Neural cell (in vitro differentiated cells): ENCODE measurements around the gene PFKFB4. TPM values are rescaled to one million over a fixed set of nuclear protein-coding genes. Genes with fewer than 3 reads are reported as not detected.

Experiments
- H2AFZ ChIP-seq: fragments of 200-600, 300-800 bp; sonication (generic), shearing (Covaris generic); 2 replicates; pipeline ENCODE4 v1.6.0; 2014; ENCODE audit warnings: low read depth, mild to moderate bottlenecking, antibody characterized with exemption, low read length, moderate library complexity
- H3F3A ChIP-seq: fragments of 200-600 bp; shearing (Covaris generic); 2 replicates; pipeline ENCODE4 v1.6.1; 2016; ENCODE audit warnings: mild to moderate bottlenecking, moderate library complexity, mixed read lengths, antibody characterized with exemption, low read length; ENCODE audit not compliant: insufficient read depth, poor library complexity, severe bottlenecking
- H3K27ac ChIP-seq: fragments of 200-600, 300-800 bp; sonication (generic), shearing (Covaris generic); 2 replicates; pipeline ENCODE4 v1.5.1; 2014; ENCODE audit warnings: mild to moderate bottlenecking, low read length, moderate library complexity
- H3K27me3 ChIP-seq: fragments of 300-800, 200-600 bp; sonication (generic), shearing (Covaris generic); 2 replicates; pipeline ENCODE4 v1.6.0; 2014; ENCODE audit warnings: mild to moderate bottlenecking, low read depth, low read length, moderate library complexity; ENCODE audit not compliant: insufficient read depth
- H3K36me3 ChIP-seq: fragments of 300-800, 200-600 bp; sonication (generic), shearing (Covaris generic); 2 replicates; pipeline ENCODE4 v1.5.1; 2014; ENCODE audit warnings: mild to moderate bottlenecking, antibody characterized with exemption, low read length, moderate library complexity; ENCODE audit not compliant: insufficient read depth
- H3K4me2 ChIP-seq: fragments of 300-800, 200-600 bp; sonication (generic), shearing (Covaris generic); 2 replicates; pipeline ENCODE4 v1.6.0; 2014; ENCODE audit warnings: mild to moderate bottlenecking, low read length
- H3K4me3 ChIP-seq: fragments of 300-800, 200-600 bp; sonication (generic), shearing (Covaris generic); 2 replicates; pipeline ENCODE4 v1.5.1; 2014; ENCODE audit warnings: mild to moderate bottlenecking, low read length, moderate library complexity
- H3K79me2 ChIP-seq: fragments of 200-600 bp; shearing (Covaris generic); replicated peaks from 2 replicates; pipeline ENCODE4 v1.6.0; 2014; ENCODE audit warnings: mild to moderate bottlenecking, low read length, moderate library complexity; ENCODE audit not compliant: insufficient read depth
- H3K9ac ChIP-seq: fragments of 300-800, 200-600 bp; sonication (generic), shearing (Covaris generic); 2 replicates; pipeline ENCODE4 v1.6.1; 2016; ENCODE audit warnings: mild to moderate bottlenecking, low read length, mixed read lengths
- H3K9me2 ChIP-seq: fragments of 200-600 bp; shearing (Covaris generic); 2 replicates; pipeline ENCODE4 v1.6.1; 2016; ENCODE audit warnings: mild to moderate bottlenecking, low read length, mixed read lengths; ENCODE audit not compliant: insufficient read depth
- H3K9me3 ChIP-seq: fragments of 200-600, 300-800 bp; sonication (generic), shearing (Covaris generic); 2 replicates; pipeline ENCODE4 v1.6.1; 2016; ENCODE audit warnings: mild to moderate bottlenecking, mixed run types, low read length, moderate library complexity, mixed read lengths
- H4K20me1 ChIP-seq: fragments of 200-600 bp; shearing (Covaris generic); 2 replicates; pipeline ENCODE4 v1.6.1; 2016; ENCODE audit warnings: mild to moderate bottlenecking, mixed run types; ENCODE audit not compliant: insufficient read depth
- EP300 ChIP-seq: fragments of 450-650 bp; conservative IDR thresholded peaks from 2 replicates; pipeline ENCODE4 v1.6.1; 2014; ENCODE audit warnings: antibody characterized with exemption, mild to moderate bottlenecking, moderate library complexity; ENCODE audit not compliant: poor library complexity, severe bottlenecking
- EZH2 ChIP-seq: fragments of 200-600, 300-800 bp; shearing (Covaris generic), sonication (generic); IDR thresholded peaks from 2 replicates; pipeline ENCODE4 v1.6.1; 2014; ENCODE audit warnings: antibody characterized with exemption, low read length, borderline replicate concordance, mild to moderate bottlenecking; ENCODE audit not compliant: insufficient read depth, poor library complexity, severe bottlenecking
- MXI1 ChIP-seq: fragments of 450-650 bp; conservative IDR thresholded peaks from 2 replicates; pipeline ENCODE4 v1.6.1; 2014; ENCODE audit warnings: antibody characterized with exemption, mild to moderate bottlenecking; ENCODE audit not compliant: poor library complexity, severe bottlenecking
- POLR2AphosphoS5 ChIP-seq: IDR thresholded peaks from 2 replicates; pipeline ENCODE4 v1.6.1; 2012
- RAD21 ChIP-seq: fragments of 450-650 bp; conservative IDR thresholded peaks from 2 replicates; pipeline ENCODE4 v1.6.1; 2014; ENCODE audit warnings: antibody characterized with exemption, mild to moderate bottlenecking, moderate library complexity
- SMC3 ChIP-seq: fragments of 450-650 bp; conservative IDR thresholded peaks from 2 replicates; pipeline ENCODE4 v1.6.1; 2014; ENCODE audit warnings: antibody characterized with exemption, mild to moderate bottlenecking, moderate library complexity; ENCODE audit not compliant: poor library complexity
- TAF1 ChIP-seq: IDR thresholded peaks from 2 replicates; pipeline ENCODE4 v1.6.1; 2012; ENCODE audit warnings: low read depth
- polyA plus RNA-seq: library from polyadenylated mRNA; depleted of rRNA; stranded (reverse); fragments of >200 nt; gene quantifications from 2 replicates; pipeline ENCODE4 v1.2.3, GENCODE V29; 2014
- TF ChIP-seq, protein P1 (sequence below): IDR thresholded peaks from 2 replicates; pipeline ENCODE4 v1.6.1; 2012; ENCODE audit warnings: borderline replicate concordance
- TF ChIP-seq, protein P2 (sequence below): fragments of 450-650 bp; IDR thresholded peaks from 2 replicates; pipeline ENCODE4 v1.5.1; 2014; ENCODE audit warnings: antibody characterized with exemption, mild to moderate bottlenecking, moderate library complexity; ENCODE audit not compliant: poor library complexity, severe bottlenecking

PFKFB4 gene
- polyA plus RNA-seq, 1 donor from 2014 or later = 29.4 TPM

DNA sequence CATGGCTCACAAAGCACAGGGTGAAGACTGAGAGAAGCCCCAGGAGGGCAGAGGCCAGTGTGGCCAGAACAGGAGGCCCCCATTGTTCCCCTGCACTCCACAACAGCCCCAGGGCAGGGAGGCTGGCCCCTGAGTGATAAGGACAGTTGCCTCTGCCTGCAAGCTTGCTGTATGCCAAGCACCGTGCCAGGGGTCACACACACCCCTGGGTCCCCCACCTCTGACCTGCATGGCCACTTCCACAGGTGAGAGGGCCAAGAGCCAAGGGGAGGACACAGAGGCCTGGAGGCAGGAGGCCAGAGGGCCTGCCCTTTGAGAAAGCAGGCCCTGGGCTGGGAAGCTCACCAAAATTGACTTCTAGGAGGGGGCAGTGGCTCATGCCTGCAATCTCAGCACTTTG lies 86.3 kb downstream of the PFKFB4 start:
- Histone ChIP-seq H3K36me3 (no peaks in the 10 kb centered on the region), H3K79me2 (peaks cover 15% of the 10 kb centered on the region)

DNA sequence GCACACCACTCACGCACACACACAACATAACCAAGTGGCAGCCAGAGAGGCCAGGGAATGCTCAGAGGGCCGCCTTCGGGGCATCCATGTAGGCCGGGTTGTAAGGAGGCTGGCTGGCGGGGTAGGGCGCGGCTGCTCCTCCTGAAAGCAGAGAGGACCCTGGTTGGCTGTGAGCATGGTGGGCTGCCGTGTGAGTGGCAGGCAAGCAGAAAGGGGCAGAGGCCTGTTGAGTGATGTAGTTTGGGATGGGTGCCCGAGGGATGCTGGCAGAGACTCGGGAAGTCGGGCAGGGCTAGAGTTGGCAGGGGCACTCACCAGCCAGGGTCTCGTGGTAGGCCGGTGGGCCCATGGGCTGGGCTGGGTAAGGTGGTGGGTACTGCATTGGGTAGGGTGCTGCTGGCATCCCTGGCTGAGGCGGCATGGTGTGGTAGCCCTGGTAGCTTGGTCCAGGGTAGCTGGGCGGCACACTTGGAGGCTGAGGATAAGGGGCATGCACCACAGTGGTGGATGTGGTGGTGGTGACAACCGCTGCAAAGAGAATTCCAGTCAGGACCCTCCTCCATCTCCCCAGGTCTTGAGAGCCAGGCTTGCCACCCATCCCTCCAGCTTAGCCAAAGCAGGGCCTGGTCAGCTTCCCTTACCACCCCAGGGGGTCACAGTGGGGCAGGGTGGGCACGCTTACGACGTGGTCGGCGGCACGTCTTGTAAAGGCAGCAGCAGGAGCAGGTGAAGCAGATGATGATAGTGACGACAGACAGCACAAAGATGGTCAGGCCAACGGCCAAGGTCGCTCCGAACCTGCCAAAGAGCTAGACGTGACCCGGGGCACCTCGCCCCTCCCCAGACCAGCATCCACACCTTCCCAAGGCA lies 87.3 kb downstream of the PFKFB4 start:
- H3F3A ChIP-seq = no peaks in the 10 kb centered on the region
- H3K79me2 ChIP-seq = peaks cover 15% of the 10 kb centered on the region
- H3K9me3 ChIP-seq = no peaks in the 10 kb centered on the region
- TF ChIP-seq, protein P1, sequence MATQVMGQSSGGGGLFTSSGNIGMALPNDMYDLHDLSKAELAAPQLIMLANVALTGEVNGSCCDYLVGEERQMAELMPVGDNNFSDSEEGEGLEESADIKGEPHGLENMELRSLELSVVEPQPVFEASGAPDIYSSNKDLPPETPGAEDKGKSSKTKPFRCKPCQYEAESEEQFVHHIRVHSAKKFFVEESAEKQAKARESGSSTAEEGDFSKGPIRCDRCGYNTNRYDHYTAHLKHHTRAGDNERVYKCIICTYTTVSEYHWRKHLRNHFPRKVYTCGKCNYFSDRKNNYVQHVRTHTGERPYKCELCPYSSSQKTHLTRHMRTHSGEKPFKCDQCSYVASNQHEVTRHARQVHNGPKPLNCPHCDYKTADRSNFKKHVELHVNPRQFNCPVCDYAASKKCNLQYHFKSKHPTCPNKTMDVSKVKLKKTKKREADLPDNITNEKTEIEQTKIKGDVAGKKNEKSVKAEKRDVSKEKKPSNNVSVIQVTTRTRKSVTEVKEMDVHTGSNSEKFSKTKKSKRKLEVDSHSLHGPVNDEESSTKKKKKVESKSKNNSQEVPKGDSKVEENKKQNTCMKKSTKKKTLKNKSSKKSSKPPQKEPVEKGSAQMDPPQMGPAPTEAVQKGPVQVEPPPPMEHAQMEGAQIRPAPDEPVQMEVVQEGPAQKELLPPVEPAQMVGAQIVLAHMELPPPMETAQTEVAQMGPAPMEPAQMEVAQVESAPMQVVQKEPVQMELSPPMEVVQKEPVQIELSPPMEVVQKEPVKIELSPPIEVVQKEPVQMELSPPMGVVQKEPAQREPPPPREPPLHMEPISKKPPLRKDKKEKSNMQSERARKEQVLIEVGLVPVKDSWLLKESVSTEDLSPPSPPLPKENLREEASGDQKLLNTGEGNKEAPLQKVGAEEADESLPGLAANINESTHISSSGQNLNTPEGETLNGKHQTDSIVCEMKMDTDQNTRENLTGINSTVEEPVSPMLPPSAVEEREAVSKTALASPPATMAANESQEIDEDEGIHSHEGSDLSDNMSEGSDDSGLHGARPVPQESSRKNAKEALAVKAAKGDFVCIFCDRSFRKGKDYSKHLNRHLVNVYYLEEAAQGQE = no peak
- TF ChIP-seq TAF1 (no peak), MXI1 (no peak), SMC3 (no peak), EZH2 (no peak), POLR2AphosphoS5 (no peak), RAD21 (no peak), EP300 (no peak)
- TF ChIP-seq, protein P2, sequence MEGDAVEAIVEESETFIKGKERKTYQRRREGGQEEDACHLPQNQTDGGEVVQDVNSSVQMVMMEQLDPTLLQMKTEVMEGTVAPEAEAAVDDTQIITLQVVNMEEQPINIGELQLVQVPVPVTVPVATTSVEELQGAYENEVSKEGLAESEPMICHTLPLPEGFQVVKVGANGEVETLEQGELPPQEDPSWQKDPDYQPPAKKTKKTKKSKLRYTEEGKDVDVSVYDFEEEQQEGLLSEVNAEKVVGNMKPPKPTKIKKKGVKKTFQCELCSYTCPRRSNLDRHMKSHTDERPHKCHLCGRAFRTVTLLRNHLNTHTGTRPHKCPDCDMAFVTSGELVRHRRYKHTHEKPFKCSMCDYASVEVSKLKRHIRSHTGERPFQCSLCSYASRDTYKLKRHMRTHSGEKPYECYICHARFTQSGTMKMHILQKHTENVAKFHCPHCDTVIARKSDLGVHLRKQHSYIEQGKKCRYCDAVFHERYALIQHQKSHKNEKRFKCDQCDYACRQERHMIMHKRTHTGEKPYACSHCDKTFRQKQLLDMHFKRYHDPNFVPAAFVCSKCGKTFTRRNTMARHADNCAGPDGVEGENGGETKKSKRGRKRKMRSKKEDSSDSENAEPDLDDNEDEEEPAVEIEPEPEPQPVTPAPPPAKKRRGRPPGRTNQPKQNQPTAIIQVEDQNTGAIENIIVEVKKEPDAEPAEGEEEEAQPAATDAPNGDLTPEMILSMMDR = no peak
- no peak overlapping the region for H3K4me2 ChIP-seq
- H3K9me2 ChIP-seq = no peaks in the 10 kb centered on the region
- H3K27me3 ChIP-seq = no peaks in the 10 kb centered on the region
- H3K4me3 ChIP-seq = no peak overlapping the region
- no peak overlapping the region for H3K27ac ChIP-seq
- no peaks in the 10 kb centered on the region for H4K20me1 ChIP-seq
- no peak overlapping the region for H2AFZ ChIP-seq
- H3K9ac ChIP-seq = no peak overlapping the region
- H3K36me3 ChIP-seq = no peaks in the 10 kb centered on the region

More for the DNA sequence above, 86.3 kb downstream of the PFKFB4 start:
- no peak overlapping the region for H3K4me3 ChIP-seq
- H3K9me2 ChIP-seq = no peaks in the 10 kb centered on the region
- no peak overlapping the region for H3K9ac ChIP-seq
- H3K27ac ChIP-seq = no peak overlapping the region
- H3F3A ChIP-seq = no peaks in the 10 kb centered on the region
- no peaks in the 10 kb centered on the region for H4K20me1 ChIP-seq
- H3K9me3 ChIP-seq = no peaks in the 10 kb centered on the region
- H3K4me2 ChIP-seq = no peak overlapping the region
- no peak overlapping the region for H2AFZ ChIP-seq
- H3K27me3 ChIP-seq = no peaks in the 10 kb centered on the region
- TF ChIP-seq TAF1 = no peak
